H9 (cell line): ENCODE data around the gene MEN1. TPM values are rescaled to one million over a fixed set of nuclear protein-coding genes. Genes with fewer than 3 reads are reported as not detected.
A peak's percentile ranks its signal among the peaks of the same experiment; 100 is the strongest.

Experiments
- DNase-seq: peaks from one replicate; pipeline ENCODE4 v3.0.0-alpha.2; 2017
- H2AFZ ChIP-seq: one replicate; pipeline ENCODE4 v1.6.1; 2013; ENCODE audit warnings: mild to moderate bottlenecking, low read length, control low read depth, moderate library complexity
- H2AK5ac ChIP-seq: 2 replicates; pipeline ENCODE4 v1.6.1; 2013; ENCODE audit warnings: low read length, control low read depth, mixed read lengths; ENCODE audit not compliant: insufficient read length
- H2BK120ac ChIP-seq: one replicate; pipeline ENCODE4 v1.6.1; 2013; ENCODE audit warnings: low read depth, mild to moderate bottlenecking, low read length, control low read depth, inconsistent platforms; ENCODE audit not compliant: poor library complexity, severe bottlenecking
- H2BK12ac ChIP-seq: 2 replicates; pipeline ENCODE4 v1.6.1; 2013; ENCODE audit warnings: low read length, control low read depth, mixed read lengths, low read depth; ENCODE audit not compliant: insufficient read length
- H2BK15ac ChIP-seq: 2 replicates; pipeline ENCODE4 v1.6.1; 2013; ENCODE audit warnings: low read depth, low read length, control low read depth
- H2BK20ac ChIP-seq: one replicate; pipeline ENCODE4 v1.6.1; 2013; ENCODE audit warnings: low read depth, mild to moderate bottlenecking, low read length, control low read depth, inconsistent platforms; ENCODE audit not compliant: poor library complexity, severe bottlenecking
- H2BK5ac ChIP-seq: 2 replicates; pipeline ENCODE4 v1.6.1; 2013; ENCODE audit warnings: low read length, control low read depth, mixed read lengths; ENCODE audit not compliant: insufficient read length
- H3K14ac ChIP-seq: 2 replicates; pipeline ENCODE4 v1.6.1; 2013; ENCODE audit warnings: low read length, control low read depth; ENCODE audit not compliant: insufficient read depth
- H3K18ac ChIP-seq: 2 replicates; pipeline ENCODE4 v1.6.1; 2013; ENCODE audit warnings: low read depth, mild to moderate bottlenecking, mixed read lengths, low read length, control low read depth; ENCODE audit not compliant: insufficient read length
- H3K23ac ChIP-seq: 2 replicates; pipeline ENCODE4 v1.6.1; 2013; ENCODE audit warnings: low read length, control low read depth, mixed read lengths, low read depth; ENCODE audit not compliant: insufficient read length
- H3K23me2 ChIP-seq: 2 replicates; pipeline ENCODE4 v1.6.1; 2013; ENCODE audit warnings: low read depth, mild to moderate bottlenecking, mixed read lengths, low read length, control low read depth; ENCODE audit not compliant: insufficient read length, poor library complexity, severe bottlenecking
- H3K27ac ChIP-seq: 2 replicates; pipeline ENCODE4 v1.5.1; 2013; ENCODE audit warnings: low read length, control low read depth, mixed read lengths, low read depth; ENCODE audit not compliant: insufficient read length
- H3K27me3 ChIP-seq: 2 replicates; pipeline ENCODE4 v1.6.1; 2013; ENCODE audit warnings: low read length, control low read depth, inconsistent platforms; ENCODE audit not compliant: insufficient read depth
- H3K4ac ChIP-seq: 2 replicates; pipeline ENCODE4 v1.6.1; 2013; ENCODE audit warnings: low read depth, mild to moderate bottlenecking, control low read depth, inconsistent platforms, low read length, moderate library complexity
- H3K4me1 ChIP-seq: 2 replicates; pipeline ENCODE4 v1.6.1; 2013; ENCODE audit warnings: low read length, control low read depth, inconsistent platforms; ENCODE audit not compliant: insufficient read depth
- H3K4me2 ChIP-seq: 2 replicates; pipeline ENCODE4 v1.6.1; 2013; ENCODE audit warnings: low read length, control low read depth, mixed read lengths; ENCODE audit not compliant: insufficient read length, insufficient read depth
- H3K56ac ChIP-seq: 2 replicates; pipeline ENCODE4 v1.6.1; 2013; ENCODE audit warnings: low read depth, mild to moderate bottlenecking, mixed read lengths, low read length, control low read depth; ENCODE audit not compliant: insufficient read length
- H3K79me1 ChIP-seq: 2 replicates; pipeline ENCODE4 v1.6.1; 2013; ENCODE audit warnings: low read depth, mild to moderate bottlenecking, moderate library complexity, low read length, control low read depth, inconsistent platforms; ENCODE audit not compliant: insufficient read depth, poor library complexity, severe bottlenecking
- H3K79me2 ChIP-seq: 2 replicates; pipeline ENCODE4 v1.6.1; 2013; ENCODE audit warnings: low read length, control low read depth, inconsistent platforms; ENCODE audit not compliant: insufficient read depth
- H3K9ac ChIP-seq: 2 replicates; pipeline ENCODE4 v1.6.1; 2013; ENCODE audit warnings: low read length, control low read depth, mixed read lengths; ENCODE audit not compliant: insufficient read length; ENCODE audit errors: extremely low read depth
- H3K9me3 ChIP-seq: one replicate; pipeline ENCODE4 v1.6.1; 2013; ENCODE audit warnings: low read depth, low read length, inconsistent platforms; ENCODE audit not compliant: control insufficient read depth
- H3T11ph ChIP-seq: one replicate; pipeline ENCODE4 v1.6.1; 2013; ENCODE audit warnings: mild to moderate bottlenecking, low read length, control low read depth, inconsistent platforms
- H4K20me1 ChIP-seq: one replicate; pipeline ENCODE4 v1.6.1; 2013; ENCODE audit not compliant: control insufficient read depth, insufficient read length, insufficient read depth
- H4K5ac ChIP-seq: 2 replicates; pipeline ENCODE4 v1.6.1; 2013; ENCODE audit warnings: low read depth, mild to moderate bottlenecking, mixed read lengths, low read length, control low read depth; ENCODE audit not compliant: insufficient read length
- H4K8ac ChIP-seq: replicated peaks from 2 replicates; pipeline ENCODE4 v1.6.1; 2013; ENCODE audit warnings: low read length, control low read depth, mixed read lengths, low read depth; ENCODE audit not compliant: insufficient read length
- H4K91ac ChIP-seq: 2 replicates; pipeline ENCODE4 v1.6.1; 2013; ENCODE audit warnings: low read depth, mild to moderate bottlenecking, moderate library complexity, mixed read lengths, low read length, control low read depth; ENCODE audit not compliant: insufficient read length
- H3K27ac Mint-ChIP-seq, 3 experiments: 2 replicates in 2 of 3; 3 replicates in 1 of 3; pipeline ENCODE4 v1.8.0; 2020 to 2021; ENCODE audit warnings: mixed read lengths in 3 of 3, mild to moderate bottlenecking in 1 of 3, moderate library complexity in 1 of 3
- H3K27me3 Mint-ChIP-seq: 2 replicates; pipeline ENCODE4 v1.8.0; 2021; ENCODE audit warnings: low read depth, mild to moderate bottlenecking, moderate library complexity, mixed read lengths
- H3K36me3 Mint-ChIP-seq, 3 experiments: 2 replicates in 2 of 3; 3 replicates in 1 of 3; pipeline ENCODE4 v1.8.0; 2020 to 2021; ENCODE audit warnings: low read depth in 3 of 3, mixed read lengths in 3 of 3; ENCODE audit not compliant: insufficient read depth in 1 of 3
- H3K4me1 Mint-ChIP-seq, 2 experiments: 2 replicates each; pipeline ENCODE4 v1.8.0; 2020; ENCODE audit warnings: mixed read lengths in 2 of 2
- H3K4me3 Mint-ChIP-seq, 2 experiments: 2 replicates in 1 of 2; 3 replicates in 1 of 2; pipeline ENCODE4 v1.8.0; 2020 to 2021; ENCODE audit warnings: mild to moderate bottlenecking in 2 of 2, mixed read lengths in 2 of 2, moderate library complexity in 1 of 2
- H3K9me3 Mint-ChIP-seq, 2 experiments: 2 replicates in 1 of 2; 3 replicates in 1 of 2; pipeline ENCODE4 v1.8.0; 2020; ENCODE audit warnings: mild to moderate bottlenecking in 2 of 2, mixed read lengths in 2 of 2, moderate library complexity in 1 of 2
- WGBS: extraction: QIAGEN DNeasy Blood & Tissue Kit; methylation state at CpG from one replicate; pipeline ENCODE4 v1.1.7; 2013; ENCODE audit warnings: missing lambda C conversion rate, low lambda C conversion rate, mixed read lengths; ENCODE audit not compliant: insufficient read length; ENCODE audit errors: extremely low coverage; 5-methylcytosine and 5-hydroxymethylcytosine counted together
- total RNA-seq: library from RNA; stranded (reverse); gene quantifications from 2 replicates; pipeline ENCODE4 v1.2.1, GENCODE V29; 2021
- TF ChIP-seq, protein P1 (sequence below): fragments of 200-600 bp; sonication (generic); conservative IDR thresholded peaks from 3 replicates; pipeline ENCODE4 v1.8.0; 2021; ENCODE audit warnings: antibody characterized with exemption, mild to moderate bottlenecking

MEN1 gene
- total RNA-seq, 1 experiment from 2014 or later: 49.9 TPM

DNA sequence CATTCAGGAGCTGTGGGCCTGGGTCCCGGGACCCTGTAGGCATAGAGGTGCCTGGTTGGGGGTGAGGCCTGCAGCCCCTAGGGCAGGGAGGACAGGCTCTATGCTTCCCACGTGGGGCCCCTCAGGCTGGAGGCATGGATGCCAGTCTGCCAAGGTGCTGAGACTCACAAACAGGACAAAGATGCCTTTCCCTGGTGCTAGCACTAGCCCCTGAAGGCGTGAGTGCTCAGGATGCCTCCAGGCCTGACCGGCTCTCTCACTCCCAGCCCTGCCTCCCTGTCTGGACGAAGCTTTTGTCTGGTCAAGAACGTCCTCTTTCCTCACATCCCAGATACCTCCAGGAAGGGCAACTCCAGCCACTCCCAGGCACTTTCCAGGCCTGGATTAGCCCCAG lies 32.0 kb upstream of the MEN1 start:
- H2AK5ac ChIP-seq: no peak overlapping the region
- H3K27me3 Mint-ChIP-seq: peaks cover 2% of the 10 kb centered on the region
- H2BK5ac ChIP-seq: no peak overlapping the region
- TF ChIP-seq, protein P1, sequence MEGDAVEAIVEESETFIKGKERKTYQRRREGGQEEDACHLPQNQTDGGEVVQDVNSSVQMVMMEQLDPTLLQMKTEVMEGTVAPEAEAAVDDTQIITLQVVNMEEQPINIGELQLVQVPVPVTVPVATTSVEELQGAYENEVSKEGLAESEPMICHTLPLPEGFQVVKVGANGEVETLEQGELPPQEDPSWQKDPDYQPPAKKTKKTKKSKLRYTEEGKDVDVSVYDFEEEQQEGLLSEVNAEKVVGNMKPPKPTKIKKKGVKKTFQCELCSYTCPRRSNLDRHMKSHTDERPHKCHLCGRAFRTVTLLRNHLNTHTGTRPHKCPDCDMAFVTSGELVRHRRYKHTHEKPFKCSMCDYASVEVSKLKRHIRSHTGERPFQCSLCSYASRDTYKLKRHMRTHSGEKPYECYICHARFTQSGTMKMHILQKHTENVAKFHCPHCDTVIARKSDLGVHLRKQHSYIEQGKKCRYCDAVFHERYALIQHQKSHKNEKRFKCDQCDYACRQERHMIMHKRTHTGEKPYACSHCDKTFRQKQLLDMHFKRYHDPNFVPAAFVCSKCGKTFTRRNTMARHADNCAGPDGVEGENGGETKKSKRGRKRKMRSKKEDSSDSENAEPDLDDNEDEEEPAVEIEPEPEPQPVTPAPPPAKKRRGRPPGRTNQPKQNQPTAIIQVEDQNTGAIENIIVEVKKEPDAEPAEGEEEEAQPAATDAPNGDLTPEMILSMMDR: no peak
- no peak overlapping the region for H3K4ac ChIP-seq
- H2AFZ ChIP-seq: no peak overlapping the region
- H3K27ac ChIP-seq: no peak overlapping the region
- no peak overlapping the region for H3K18ac ChIP-seq
- no peak overlapping the region for H3K4me2 ChIP-seq
- no peak overlapping the region for H2BK12ac ChIP-seq
- H3K14ac ChIP-seq: peak overlapping the region; percentile 64; the same call in 1 of the 2 replicates
- H2BK120ac ChIP-seq: no peak overlapping the region
- no peaks in the 10 kb centered on the region for H4K20me1 ChIP-seq
- no peak for DNase-seq
- H3K9me3 ChIP-seq: no peaks in the 10 kb centered on the region
- H2BK20ac ChIP-seq: no peak overlapping the region
- no peak overlapping the region for H3K23ac ChIP-seq
- H3K9ac ChIP-seq: no peak overlapping the region
- H3K27me3 ChIP-seq: no peaks in the 10 kb centered on the region
- no peak overlapping the region for H4K5ac ChIP-seq
- H3K79me2 ChIP-seq: no peaks in the 10 kb centered on the region
- H3K23me2 ChIP-seq: peaks cover 6% of the 10 kb centered on the region
- no peaks in the 10 kb centered on the region for H3K4me1 ChIP-seq
- H3K36me3 Mint-ChIP-seq: peaks cover 0 to 19% (median 5%) of the 10 kb centered on the region in 3 experiments; a peak in 5 of 7 replicates
- H3K4me1 Mint-ChIP-seq: peaks cover 25 to 34% of the 10 kb centered on the region in 2 experiments
- no peaks in the 10 kb centered on the region; a peak in 2 of 5 replicates for H3K9me3 Mint-ChIP-seq
- no peak overlapping the region for H3T11ph ChIP-seq
- peak overlapping the region; percentile 24; the same call in 1 of the 2 replicates for H2BK15ac ChIP-seq
- no CpG with 5 or more reads among the region's 6 CpGs for WGBS
- no peak overlapping the region for H4K91ac ChIP-seq
- H3K27ac Mint-ChIP-seq: peak overlapping the region in 2 of 3 experiments; percentile 89 to 98; a peak in 3 of 7 replicates
- H3K4me3 Mint-ChIP-seq: no peak overlapping the region
- no peaks in the 10 kb centered on the region for H3K79me1 ChIP-seq
- no peak overlapping the region for H3K56ac ChIP-seq
- no peak overlapping the region for H4K8ac ChIP-seq
